ENCODE measurements around the gene AAK1.
A peak's percentile ranks its signal among the peaks of the same experiment; 100 is the strongest.
"Not testable (repeated sequence)": the region's sequence is repeated elsewhere in the genome, so short reads cannot be mapped to it uniquely, and the experiment has no call there.

Gene AAK1

DNA sequence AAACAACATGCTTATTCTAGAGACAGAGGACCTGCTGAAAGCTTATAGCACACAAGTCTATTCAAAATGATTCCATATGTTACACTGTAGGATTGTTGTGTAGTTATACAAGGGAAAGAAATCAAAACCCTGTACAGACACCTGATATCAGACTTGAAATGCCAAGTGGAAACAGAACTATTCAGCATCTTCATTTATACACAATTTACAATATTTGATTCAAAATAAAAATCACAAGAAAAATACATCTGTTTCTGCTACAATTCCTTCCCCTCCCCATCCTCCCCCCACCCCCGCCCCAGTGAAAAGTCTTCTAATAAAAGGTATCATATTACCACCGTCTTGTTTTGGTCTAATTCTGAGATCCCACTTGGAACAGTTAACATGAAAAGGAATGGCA is 168.9 kb downstream of the AAK1 start:
- no peak for DNase-seq

GRCh38 chr2:69471793-69472192 is 171.7 kb downstream of the AAK1 start:
- DNase-seq = no peak

DNA sequence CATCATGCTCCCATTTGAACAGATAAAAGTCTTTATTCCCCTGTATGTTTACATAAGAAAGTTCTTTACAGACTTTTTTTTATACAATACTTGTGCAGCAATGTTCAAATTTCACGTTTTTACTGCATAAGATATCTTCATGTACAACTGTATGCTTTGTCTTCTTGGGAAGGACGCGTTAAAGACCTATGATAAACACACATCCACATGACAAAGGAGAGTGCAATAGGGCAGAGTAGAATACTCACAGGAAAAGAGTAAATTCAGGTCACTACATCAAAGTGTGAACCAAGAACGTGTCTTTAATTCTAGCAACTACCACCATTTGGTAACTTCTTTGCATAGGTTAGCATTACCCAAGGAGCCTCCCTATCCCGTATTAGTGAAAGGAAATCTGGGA is 172.6 kb downstream of the AAK1 start:
- no peak for DNase-seq

GRCh38 chr2:69469784-69470183 is 173.8 kb downstream of the AAK1 start:
- no peak for DNase-seq

GRCh38 chr2:69469375-69469774 is 174.2 kb downstream of the AAK1 start:
- no peak for DNase-seq

GRCh38 chr2:69466728-69467127 is 176.8 kb downstream of the AAK1 start:
- DNase-seq = no peak

GRCh38 chr2:69465513-69466456 is 177.8 kb downstream of the AAK1 start:
- no peak for DNase-seq

DNA sequence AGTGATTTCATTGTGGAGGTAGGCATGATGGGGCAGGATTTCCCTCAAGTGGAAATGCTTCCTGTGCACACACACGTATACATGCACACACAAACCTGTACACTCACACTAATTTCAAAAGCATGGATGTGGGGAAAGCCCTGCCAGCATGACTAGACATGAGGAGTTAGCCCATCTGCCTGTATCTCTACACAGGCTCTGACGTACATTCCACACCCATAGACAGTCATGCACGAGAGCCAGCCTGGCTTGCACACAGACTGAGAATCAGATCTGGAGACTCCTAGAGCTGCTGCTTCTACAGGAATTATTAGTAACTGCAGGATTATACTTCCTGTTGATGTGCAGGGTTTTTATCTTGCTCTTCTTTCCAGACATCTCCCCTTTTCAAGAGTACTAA is 179.0 kb downstream of the AAK1 start:
- no peak for DNase-seq

- no peak for DNase-seq
These were observed 180.8 kb downstream of the AAK1 start for GRCh38 chr2:69462780-69463179.

DNA sequence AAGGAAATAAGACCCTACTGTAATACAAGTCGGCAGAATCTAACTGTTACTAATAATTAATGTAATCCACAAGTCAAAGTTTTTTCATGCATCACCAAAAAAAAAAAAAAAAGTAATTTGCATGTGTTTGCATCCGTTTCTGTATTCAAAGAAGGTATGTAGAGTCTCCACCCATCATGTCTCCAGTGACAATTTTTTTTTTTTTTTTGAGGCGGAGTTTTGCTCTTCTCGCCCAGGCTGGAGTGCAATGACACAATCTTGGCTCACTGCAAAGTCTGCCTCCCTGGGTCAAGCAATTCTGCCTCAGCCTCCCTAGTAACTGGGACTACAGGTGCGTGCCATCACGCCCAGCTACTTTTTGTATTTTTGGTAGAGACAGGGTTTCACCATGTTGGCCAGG is 182.1 kb downstream of the AAK1 start:
- DNase-seq = no peak

DNA sequence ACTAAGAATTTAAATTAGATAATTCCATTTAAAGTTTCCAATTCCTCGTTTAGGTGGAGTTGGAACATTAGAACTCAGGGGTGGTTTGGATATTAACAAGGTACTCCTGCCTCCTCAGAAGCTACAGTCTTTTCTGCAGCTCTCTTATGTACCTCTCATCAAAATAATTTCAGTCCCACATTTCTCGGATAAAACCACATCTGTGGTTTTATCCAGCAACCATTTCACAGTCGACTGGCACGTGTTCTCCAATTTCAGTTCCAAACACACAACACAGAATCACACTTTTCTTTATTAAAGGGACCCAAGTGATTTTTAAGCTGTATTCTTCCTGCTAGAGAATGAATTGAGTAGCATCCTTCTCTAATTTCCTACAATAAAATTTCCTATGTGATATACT is 183.6 kb downstream of the AAK1 start:
- no peak for DNase-seq

- no peak for DNase-seq
These were observed 186.5 kb downstream of the AAK1 start for GRCh38 chr2:69456950-69457445.

- DNase-seq = no peak
These were observed 187.4 kb downstream of the AAK1 start for GRCh38 chr2:69456154-69456553.

DNA sequence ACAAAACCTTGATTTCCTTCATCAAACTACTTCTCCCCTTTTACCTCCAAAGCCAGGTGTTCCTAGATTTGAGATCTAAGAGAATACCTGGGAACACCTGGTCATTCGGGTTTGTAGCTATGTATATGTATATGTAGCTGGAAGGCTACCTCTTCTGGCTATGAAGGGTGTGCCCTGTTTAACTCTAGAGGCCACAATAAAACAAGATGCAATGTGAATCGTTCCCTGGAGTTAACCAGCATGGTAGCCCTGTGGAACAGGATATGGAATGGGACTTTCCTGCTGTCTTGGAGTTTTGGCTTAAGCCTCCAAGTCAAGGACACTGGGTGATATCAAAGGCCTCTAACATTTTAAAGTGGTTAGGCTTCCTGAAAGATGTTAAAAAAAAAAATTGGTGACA is 188.6 kb downstream of the AAK1 start:
- no peak for DNase-seq

DNA sequence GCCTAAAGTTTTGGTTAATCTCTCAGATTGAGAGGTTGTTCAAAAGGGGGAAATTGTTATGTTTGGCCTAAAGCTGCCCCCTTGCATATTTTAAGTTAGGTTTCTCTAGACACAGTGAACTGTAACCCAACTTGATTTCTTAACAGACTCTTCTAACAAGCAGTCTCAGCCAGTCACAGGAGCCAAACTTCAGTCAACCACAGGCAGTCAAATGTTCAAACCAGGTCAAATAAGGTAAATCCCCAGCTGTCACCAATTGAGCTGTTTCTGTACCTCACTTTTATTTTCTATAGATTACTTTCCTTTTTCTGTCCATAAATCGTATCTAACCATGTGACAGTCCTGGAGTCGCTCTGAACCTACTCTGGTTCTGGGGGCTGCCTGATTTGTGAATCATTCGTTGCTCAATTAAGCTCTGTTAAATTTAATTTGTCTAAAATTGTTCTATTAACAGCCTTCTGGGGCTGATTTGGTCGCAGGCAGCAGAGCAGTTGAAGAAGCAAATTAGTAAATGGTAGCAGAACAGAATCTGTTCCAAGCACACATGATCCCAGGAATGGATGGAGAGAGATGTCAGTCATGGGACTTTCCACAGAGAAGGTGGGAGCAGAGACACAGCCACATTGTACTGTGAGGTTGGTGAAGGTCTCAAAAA is 189.9 kb downstream of the AAK1 start:
- DNase-seq = no peak

DNA sequence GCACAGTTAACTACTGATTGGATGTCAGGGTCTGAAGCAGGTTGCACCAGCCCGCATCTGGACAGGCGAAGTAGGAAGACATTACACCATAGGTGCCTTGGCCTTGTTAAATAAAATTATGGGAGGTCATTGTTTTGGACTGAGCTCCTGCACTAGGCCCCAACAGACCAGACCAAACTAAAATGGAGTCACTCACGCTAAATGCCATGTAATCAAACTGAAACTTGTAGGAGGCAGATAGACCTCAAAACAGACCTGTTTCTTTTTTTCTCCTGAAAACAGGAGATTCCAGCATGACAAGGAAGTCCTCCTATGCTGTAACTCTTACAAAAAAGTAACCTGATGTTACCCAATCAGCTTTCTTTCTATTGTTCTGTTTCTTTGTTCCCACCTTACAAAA is 190.9 kb downstream of the AAK1 start:
- DNase-seq = no peak

GRCh38 chr2:69450735-69451416 is 192.7 kb downstream of the AAK1 start:
- DNase-seq = no peak

DNA sequence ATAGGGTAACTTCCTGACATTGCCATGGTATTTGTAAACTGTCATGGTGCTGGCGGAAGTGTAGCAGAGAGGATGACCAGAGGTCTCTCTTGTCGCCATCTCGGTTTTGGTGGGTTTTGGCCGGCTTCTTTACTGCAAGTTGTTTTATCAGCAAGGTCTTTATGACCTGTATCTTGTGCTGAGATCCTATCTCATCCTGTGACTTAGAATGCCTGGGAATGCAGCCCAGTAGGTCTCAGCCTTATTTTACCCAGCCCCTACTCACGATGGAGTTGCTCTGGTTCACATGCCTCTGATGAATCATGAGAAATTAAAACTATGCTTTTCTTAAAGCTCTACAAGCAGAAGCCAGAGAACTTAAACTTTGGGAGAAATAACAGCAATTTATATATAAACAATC is 193.6 kb downstream of the AAK1 start:
- no peak for DNase-seq

GRCh38 chr2:69443673-69444072 is 199.9 kb downstream of the AAK1 start:
- DNase-seq = not testable (repeated sequence)

DNA sequence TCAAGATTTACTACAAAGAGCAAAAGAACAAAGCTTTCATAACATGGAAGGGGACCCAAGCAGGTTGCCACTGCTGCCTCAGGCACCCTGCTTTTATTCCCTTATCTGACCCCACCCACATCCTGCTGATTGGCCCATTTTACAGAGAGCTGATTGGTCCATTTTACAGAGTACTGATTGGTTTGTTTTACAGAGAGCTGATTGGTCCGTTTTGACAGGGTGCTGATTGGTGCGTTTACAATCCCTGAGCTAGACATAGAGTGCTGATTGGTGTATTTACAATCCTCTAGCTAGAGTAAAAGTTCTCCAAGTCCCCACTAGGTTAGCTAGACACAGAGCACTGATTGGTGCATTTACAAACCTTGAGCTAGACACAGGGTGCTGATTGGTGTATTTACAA is 204.0 kb downstream of the AAK1 start:
- DNase-seq = not testable (repeated sequence)

DNA sequence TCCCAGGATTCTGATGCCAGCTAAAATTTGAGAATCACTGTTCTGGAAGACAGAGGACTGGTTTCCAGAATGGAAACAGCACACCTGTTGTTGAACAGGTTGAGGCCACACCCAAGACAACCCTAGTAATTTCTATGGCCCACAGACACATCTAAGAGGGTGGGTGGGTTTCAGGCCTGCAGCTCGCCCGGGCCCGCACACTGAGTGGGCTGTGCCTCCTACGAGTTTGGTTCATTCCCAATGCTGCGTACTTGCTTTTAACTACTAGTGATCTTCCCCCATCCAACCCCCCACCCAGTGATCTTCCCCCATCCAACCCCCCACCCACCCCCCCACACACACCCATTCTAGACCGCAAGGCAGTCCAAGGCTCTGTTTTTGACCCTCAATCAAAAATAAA is 205.0 kb downstream of the AAK1 start:
- no peak for DNase-seq

DNA sequence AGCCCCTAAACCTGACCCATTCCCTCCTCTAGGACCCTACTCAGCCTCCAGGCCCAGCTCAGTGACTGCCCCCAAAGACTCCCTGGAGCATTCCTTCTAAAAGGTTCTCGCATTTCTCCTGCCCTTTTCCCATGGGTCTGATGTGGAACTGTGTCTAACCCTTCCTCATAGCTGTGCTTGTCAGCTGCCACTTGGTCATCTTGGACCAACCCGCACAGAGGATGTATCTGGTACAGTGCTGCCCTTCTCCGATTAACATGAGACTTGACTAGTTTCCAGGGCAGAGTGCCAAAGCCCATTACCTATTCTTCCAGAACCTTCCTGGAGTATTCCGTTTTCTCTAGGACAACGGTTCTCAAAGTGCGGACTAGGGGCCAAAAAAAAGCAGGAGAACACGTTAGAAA is 205.8 kb downstream of the AAK1 start:
- no peak for DNase-seq

DNA sequence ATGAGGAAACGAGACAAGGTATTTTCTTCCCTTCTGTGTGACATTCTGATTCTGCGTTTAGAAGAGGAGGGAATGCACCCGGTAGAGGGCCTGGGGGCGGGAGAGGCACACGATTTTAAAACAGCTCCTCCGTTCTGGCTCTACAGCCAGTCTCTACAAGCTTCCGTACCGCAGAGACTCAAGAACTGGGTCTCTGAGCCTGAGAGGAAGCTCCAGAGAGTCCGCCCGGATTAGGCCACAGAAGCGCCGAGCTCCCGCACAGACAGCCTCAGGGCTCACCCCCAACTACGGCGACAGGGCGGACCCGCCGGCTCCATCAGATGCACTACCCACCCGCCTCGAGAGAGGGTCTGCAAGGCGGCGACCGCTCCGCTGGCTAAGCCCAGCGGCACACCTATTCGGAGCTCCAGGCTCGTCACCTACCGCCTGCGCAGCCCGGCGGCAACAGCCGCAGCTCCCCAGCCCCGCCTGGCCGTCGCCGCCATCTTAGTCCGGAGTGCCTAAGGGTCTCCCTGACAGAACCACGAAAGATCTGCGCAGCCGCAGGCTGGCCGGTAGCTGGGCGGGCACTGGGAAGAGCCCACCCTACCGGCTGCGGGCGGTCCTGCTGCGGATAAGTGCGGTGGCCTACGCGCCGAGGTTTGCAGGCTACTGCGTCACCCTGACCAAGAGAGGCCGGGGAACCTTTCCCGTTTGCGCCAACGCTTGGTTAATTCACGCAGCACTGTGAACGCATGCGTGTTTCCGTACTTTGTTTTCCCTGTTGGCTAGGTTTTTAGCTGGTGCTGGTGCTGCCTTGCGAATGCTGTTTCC is 206.4 kb downstream of the AAK1 start, which contains the start of gene NFU1:
NFU1 (minus strand) TSS at position 498 of the 813 bp plus-strand sequence; CDS start at position 485, 13 bp downstream.
- DNase-seq = peak; percentile 78

Data from activated effector memory CD4-positive, alpha-beta T cell treated with Interleukin-2 at 50 U/mL for 16 hours (primary cell).